GM12874 (cell line): ENCODE results near the gene PTPRF.

Source experiments
- TF ChIP-seq, protein P1 (sequence below): IDR thresholded peaks from 2 replicates; pipeline ENCODE4 v1.5.1; 2011; ENCODE audit warnings: low read depth, mild to moderate bottlenecking, control low read depth, low read length, moderate library complexity; ENCODE audit not compliant: insufficient read depth

Gene PTPRF

DNA sequence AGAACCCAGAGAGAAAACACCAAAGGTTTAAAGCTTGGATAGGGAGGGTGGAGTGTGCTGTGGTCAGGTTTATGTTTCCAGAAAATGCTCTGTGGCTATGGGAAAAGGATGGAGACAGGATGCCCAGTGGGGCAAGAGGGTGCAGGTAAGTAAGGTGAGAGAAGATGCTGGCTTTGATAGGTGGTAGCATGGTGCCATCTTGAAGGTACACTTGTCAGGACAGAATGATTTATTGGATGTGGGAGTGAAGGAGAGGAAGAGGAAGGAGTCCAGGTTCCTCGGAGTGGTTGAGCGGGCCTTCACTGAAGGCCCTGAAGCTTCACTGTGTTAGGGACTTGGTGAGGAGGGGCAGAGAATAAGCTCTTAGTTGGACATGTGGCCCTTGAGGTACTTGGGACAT is 3.6 kb downstream of the PTPRF start:
- TF ChIP-seq, protein P1, sequence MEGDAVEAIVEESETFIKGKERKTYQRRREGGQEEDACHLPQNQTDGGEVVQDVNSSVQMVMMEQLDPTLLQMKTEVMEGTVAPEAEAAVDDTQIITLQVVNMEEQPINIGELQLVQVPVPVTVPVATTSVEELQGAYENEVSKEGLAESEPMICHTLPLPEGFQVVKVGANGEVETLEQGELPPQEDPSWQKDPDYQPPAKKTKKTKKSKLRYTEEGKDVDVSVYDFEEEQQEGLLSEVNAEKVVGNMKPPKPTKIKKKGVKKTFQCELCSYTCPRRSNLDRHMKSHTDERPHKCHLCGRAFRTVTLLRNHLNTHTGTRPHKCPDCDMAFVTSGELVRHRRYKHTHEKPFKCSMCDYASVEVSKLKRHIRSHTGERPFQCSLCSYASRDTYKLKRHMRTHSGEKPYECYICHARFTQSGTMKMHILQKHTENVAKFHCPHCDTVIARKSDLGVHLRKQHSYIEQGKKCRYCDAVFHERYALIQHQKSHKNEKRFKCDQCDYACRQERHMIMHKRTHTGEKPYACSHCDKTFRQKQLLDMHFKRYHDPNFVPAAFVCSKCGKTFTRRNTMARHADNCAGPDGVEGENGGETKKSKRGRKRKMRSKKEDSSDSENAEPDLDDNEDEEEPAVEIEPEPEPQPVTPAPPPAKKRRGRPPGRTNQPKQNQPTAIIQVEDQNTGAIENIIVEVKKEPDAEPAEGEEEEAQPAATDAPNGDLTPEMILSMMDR, result no peak

DNA sequence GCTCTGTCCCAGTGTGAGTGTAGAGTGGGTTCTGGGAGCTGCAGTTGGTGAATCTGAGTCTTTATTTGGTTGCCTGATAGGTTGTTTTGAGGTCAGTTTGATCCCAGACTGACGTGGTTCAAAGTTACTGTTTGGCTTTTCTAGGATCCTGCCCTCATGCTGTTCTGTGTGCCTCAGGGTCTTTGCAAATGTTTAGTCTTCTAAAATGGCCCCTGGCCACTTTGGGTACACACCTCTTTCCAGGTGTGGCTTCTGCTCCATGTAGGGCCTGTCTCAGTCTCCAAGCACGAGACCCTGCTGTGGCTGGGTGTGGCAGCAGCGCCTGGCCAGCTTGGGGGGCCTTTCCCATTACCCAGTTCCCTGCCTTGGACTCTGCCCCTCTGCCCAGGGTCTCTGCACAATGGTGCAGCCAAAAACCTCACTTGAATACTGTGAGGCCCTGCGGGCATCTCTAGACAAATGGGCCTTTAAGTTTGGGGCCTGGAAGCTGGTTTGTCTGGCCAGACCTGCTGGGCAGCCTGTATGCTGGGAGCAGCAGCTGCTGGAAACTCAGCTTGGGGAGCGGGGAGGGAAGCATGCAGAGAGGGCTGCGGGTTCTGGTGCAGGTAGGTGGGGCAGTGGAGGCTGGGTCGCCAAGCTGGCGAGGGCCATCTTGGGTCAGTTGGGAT is 5.6 kb downstream of the PTPRF start:
- TF ChIP-seq, protein P1, result no peak

DNA sequence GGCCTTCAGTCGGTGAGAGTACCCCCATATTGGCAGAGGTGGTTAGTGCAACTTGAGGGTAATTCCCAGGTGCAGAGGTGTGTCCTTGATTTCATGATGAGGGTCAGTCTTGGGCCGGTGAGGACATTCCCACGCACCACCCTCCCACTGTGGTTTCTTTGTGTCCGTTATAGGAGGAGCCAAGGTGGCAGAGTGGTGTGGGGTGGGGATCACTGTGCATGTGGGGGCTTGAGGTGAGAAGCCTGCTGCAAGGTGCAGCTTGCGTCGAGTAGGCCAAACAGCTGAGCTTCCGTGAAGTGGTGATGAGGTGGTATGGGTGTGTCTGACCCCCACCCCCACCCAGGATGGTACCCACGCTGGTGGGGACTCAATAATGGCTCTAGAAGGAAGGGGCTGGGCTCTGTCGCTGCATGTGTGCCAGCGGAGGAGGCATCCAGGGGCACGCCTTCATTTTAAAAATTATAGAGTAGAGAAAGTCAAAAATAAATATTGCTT is 6.2 kb downstream of the PTPRF start:
- TF ChIP-seq, protein P1, result no peak

DNA sequence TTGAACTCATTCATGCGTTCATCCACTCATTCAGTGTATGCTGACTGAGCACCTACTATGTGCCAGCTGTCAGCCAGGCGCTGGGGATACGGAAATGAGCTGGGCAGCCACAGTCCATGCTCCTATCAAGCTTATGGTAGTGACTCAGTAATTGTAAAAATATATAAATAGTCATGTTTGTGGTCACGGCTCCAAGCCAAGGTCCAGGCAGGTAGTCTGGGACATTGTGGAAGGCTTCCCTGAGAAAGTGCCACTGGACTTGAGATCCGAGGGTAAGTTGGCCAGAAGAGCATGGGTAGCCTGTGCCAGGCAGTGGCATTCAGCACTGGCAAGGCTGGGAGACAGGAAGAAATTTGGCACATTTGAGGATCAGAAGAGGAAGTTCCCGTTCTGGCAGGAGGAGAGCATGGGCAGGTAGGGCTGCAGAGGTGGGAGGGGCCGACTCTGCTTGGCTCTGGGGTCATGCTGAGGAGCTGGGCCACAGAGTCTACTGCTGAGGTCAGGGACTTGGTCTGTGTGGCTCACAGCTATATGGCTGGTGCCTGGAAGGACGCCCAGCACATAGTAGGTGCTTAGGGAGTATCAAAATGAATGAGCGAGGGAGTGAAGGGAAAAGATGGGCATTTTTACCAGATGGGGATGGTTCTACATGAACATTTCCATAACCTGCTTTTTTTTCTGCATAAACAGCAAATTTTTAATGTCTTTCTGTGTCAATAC is 6.9 kb downstream of the PTPRF start:
- TF ChIP-seq, protein P1, result no peak

DNA sequence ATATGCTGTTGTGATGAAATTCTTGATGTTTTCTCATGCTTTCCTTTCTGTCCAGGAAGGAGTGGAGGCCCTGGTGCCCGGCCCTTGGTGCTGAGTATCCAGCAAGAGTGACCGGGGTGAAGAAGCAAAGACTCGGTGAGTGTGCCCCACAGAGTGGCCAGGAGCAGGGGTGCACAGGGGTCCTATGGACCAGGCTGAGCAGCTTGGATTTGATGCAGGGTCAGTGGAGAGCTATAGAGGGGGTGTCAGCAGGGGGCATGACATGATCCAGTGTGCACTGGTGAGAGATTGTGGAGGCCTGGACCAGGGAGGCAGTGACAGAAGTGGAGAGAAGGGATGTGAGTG is 7.4 kb downstream of the PTPRF start:
- TF ChIP-seq, protein P1, result no peak

DNA sequence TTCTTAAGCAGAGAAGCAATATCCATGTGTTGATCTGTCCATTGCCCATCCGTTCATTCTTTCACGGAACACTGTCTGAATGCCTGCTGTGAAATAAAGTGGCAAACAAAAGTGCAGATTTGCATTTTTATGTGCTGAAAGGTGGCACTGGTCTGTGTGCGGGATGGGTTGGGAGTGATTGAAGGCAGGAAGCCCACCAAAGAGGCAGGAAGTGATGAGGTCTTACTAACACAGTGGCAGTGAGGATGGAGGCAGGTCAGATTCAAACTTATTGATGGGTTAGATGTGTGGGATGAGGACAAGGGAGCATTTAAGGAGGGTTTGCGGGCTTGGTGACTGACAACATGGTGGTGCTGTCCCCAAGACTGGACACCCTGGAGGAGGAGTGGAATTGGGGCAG is 8.3 kb downstream of the PTPRF start:
- TF ChIP-seq, protein P1, result no peak

DNA sequence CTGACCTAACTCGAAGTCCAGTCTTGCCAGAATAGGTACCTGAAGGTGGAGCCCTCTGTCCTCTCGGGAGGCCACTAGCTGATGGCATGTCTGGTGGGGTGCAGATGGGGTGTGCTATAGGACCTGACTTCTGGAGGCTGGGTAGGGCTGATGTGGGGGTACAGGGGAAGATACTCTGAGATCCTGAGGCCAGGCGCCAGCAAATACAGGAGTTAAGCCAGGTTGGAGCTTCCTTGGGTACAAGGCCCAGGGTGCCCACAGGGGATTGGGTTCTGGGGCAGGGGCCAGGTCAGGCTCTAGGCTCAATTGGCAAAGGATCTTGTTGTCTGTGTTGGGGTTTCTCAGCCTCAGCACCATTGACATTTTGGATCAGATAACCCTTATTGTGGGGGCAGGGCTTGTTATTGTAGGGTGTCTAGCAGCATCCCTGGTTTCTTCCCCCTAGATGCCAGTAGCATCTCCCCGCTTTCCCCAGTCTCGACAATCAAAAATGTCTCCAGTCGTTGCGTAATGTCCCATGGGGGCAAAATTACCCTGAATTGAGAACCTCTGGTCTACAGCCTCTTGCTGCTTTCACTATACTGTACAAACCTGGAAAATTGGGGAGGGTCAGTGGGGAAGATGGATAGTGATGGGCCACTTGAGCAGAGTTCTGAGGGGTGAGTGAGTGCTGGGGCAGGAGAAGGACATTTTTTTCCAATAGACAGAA is 9.2 kb downstream of the PTPRF start:
- TF ChIP-seq, protein P1, result no peak
